Neural progenitor cell (in vitro differentiated cells): ENCODE measurements around the gene DDX25.

Experiments used
- CTCF ChIP-seq: fragments of 200-600 bp; sonication (generic); IDR thresholded peaks from 2 replicates; pipeline ENCODE4 v1.5.1; 2017; ENCODE audit warnings: antibody characterized with exemption, mild to moderate bottlenecking
- EZH2 ChIP-seq: fragments of 200-600 bp; sonication (generic); IDR thresholded peaks from 2 replicates; pipeline ENCODE4 v1.6.1; 2017; ENCODE audit warnings: antibody characterized with exemption, mild to moderate bottlenecking, moderate library complexity
- EZH2phosphoT487 ChIP-seq: fragments of 200-600 bp; sonication (generic); IDR thresholded peaks from 2 replicates; pipeline ENCODE4 v1.6.1; 2017; ENCODE audit warnings: antibody characterized with exemption

DNA sequence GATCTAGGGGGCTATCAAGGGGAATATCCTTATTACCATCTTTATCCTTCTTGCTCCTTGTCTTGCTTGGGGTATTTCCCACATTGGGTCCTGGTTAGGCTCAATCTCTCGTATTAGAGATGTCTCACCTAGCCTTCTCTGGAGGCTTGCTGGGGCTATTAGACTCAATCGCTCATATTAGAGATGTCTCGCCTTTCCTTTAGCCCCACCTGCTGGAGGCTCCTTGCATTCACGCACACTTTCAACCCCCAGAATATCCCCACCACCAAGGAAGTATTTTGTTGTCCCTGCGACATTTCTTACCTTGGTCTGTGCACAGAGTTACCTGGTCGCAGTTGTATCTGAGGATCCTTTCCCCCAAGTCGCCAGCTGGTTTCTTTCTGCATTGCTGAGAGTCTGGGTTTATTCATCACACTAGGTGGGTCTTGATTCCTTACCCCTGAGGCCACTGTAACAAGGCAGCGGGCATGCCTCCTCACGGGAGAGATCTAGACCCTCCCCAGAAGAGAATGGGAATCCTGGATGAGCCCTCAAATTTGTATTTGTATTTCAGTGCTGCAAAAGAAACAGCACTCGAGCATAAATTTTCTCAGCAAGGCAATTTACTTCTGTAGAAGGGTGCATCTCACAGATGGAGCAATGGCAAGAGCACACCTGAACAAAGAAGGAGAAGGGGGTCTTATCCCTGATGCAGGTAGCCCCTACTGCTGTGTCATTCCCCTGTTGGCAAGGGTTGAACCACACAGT, 32.7 kb upstream of the DDX25 start:
- TF ChIP-seq EZH2phosphoT487 (no peak), CTCF (peak; percentile 75), EZH2 (no peak)
